ENCODE measurements around the gene RPS21. TPM values are rescaled to one million over a fixed set of nuclear protein-coding genes. Genes with fewer than 3 reads are reported as not detected.
A peak's percentile ranks its signal among the peaks of the same experiment; 100 is the strongest.

The RPS21 gene
- total and polyA plus RNA-seq, 9 of the 15 experiments (the other 6 are each of a cell fraction or from before 2014, with no cell fraction given) = 1,380 to 5,647 (median 3,091) TPM

GRCh38 chr20:62407221-62407992, 20.5 kb downstream of the RPS21 start, which contains the start of gene CABLES2:
Gene CABLES2 (minus strand): TSS chr20:62407285. CDS start chr20:62407276, 9 bp downstream.
- H3K27ac ChIP-seq (ENCODE audit: extremely low read depth, low read depth, low read length) = peak within 1 kb of the TSS; percentile 65
- peak; percentile 92 for FAIRE-seq
- no peak for TF ChIP-seq CBFB (CRISPR knock-in tag; IDR thresholded peaks at IDR 0.05)
- no peak for TF ChIP-seq HDAC3 (IDR thresholded peaks at IDR 0.05; ENCODE audit: borderline replicate concordance, partially characterized antibody)
- no peak; the same call in none of the 2 replicates for TF ChIP-seq E2F1 (CRISPR knock-in tag; IDR thresholded peaks at IDR 0.05)
- no peak for TF ChIP-seq TEAD4 (IDR thresholded peaks at IDR 0.05; ENCODE audit: low read length)
- TF ChIP-seq TEAD4 (CRISPR knock-in tag; IDR thresholded peaks at IDR 0.05; ENCODE audit: borderline replicate concordance) = no peak
- TF ChIP-seq GABPA (tag; conservative IDR thresholded peaks at IDR 0.05; ENCODE audit: low read depth) = peak; percentile 73
- 0 out of 2 replicates have a peak, but pooled peaks have one; percentile 28 for TF ChIP-seq HDAC8 (tag; IDR thresholded peaks at IDR 0.05)
- TF ChIP-seq ELK1 (CRISPR knock-in tag; IDR thresholded peaks at IDR 0.05) = no peak
- TF ChIP-seq NFYB (IDR thresholded peaks at IDR 0.05; ENCODE audit: extremely low read depth, insufficient read length) = peak; percentile 86
- no peak for TF ChIP-seq C11orf30 (IDR thresholded peaks at IDR 0.05; ENCODE audit: low read depth)
- TF ChIP-seq CEBPB (tag; IDR thresholded peaks at IDR 0.05) = no peak
- TF ChIP-seq SAFB (IDR thresholded peaks at IDR 0.05; ENCODE audit: borderline replicate concordance, low read depth, low read length) = no peak
- TF ChIP-seq ZNF655 (CRISPR knock-in tag; IDR thresholded peaks at IDR 0.05) = no peak

More at GRCh38 chr20:62407221-62407992, 20.5 kb downstream of the RPS21 start, which contains the start of gene CABLES2:
- peak within 1 kb of the TSS; percentile 89 for H3K4me2 ChIP-seq (ENCODE audit: insufficient read depth, low read length)
- ChIA-PET CTCF (ENCODE audit: low intra/inter-chr PET ratio) (interaction anchor here (0.6 kb wide), 1 partner anchor 108 kb away, joined by 3 read pairs; no protein-coding TSS in a partner anchor), POLR2A (interaction anchor here (0.5 to 1.0 kb wide), 5 partner anchors 16 to 191 kb away, joined by 3 read pairs; partner anchors contain the start of gene RPS21)
- no peaks in the 10 kb centered on the region for H3K27me3 ChIP-seq (ENCODE audit: control insufficient read depth in 2 of 2, insufficient read depth in 2 of 2, low read length in 2 of 2)
- H3K9ac ChIP-seq (ENCODE audit: insufficient read depth in 1 of 2, low read depth in 2 of 2, low read length in 2 of 2) = peak within 1 kb of the TSS; percentile 65 to 95
- ATAC-seq (peak; percentile 94), DNase-seq (ENCODE audit: extremely low read depth in 1 of 4, low spot score in 3 of 4) (peak; percentile 95 to 96 (median 96))
- intact Hi-C loops (cut with micrococcal nuclease) = loop anchor here (5.0 kb wide), 1 partner anchor 80 kb away; no protein-coding TSS in a partner anchor
- H3K9me3 ChIP-seq (replicated peaks; ENCODE audit: control insufficient read depth, insufficient read depth, low read depth, low read length) = no peaks in the 10 kb centered on the region
- H3K9me1 ChIP-seq (ENCODE audit: control insufficient read depth, insufficient read depth, low read length) = peaks cover 4% of the 10 kb centered on the region
- in situ Hi-C loops (cut with MboI) = no loop called here
- H3K79me2 ChIP-seq (ENCODE audit: control insufficient read depth, insufficient read depth, low read length) = peaks cover 14% of the 10 kb centered on the region
- 4% methylated on average over 19 of the region's 73 CpGs for WGBS (ENCODE audit: insufficient coverage, low coverage, missing lambda C conversion rate)
- H3K4me1 ChIP-seq (replicated peaks in 1 of 2; ENCODE audit: control insufficient read depth in 2 of 2, insufficient read depth in 2 of 2, low read length in 2 of 2) = peaks cover 17 to 88% of the 10 kb centered on the region in 2 experiments
- H3K36me3 ChIP-seq (ENCODE audit: control insufficient read depth, insufficient read depth, low read length) = peaks cover 9% of the 10 kb centered on the region; the same call in 1 of the 3 replicates
- no TSS peak for BruUV-seq (replicated peaks)
- H3K4me3 ChIP-seq = peak within 1 kb of the TSS; percentile 58
- 0 out of 2 replicates have a peak, but pooled peaks cover 8% of the 10 kb centered on the region for H4K20me1 ChIP-seq (replicated peaks; ENCODE audit: control insufficient read depth, insufficient read depth, low read length)
- H2AFZ ChIP-seq (ENCODE audit: low read depth, low read length) = peak within 1 kb of the TSS; percentile 99
